Measurements from ENCODE around the gene ARHGAP26.

DNA sequence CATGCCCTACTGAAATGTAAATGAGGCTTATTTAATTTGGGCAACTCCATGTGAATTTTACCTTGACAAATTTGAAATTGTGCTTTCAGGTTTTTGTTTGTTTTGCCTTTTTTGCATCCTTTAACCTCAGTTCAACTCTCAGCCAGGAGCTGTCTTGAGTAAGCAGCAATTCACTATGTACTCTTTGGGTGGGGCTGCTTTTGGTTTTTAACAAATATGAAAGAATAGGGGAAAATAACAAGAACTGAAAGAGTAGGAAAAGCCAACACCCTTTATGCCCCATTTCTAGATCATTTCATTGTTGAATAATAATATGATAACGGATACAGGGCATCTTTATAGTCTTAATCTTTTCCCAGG is 192.0 kb downstream of the ARHGAP26 start:
- TF ChIP-seq, protein P1, sequence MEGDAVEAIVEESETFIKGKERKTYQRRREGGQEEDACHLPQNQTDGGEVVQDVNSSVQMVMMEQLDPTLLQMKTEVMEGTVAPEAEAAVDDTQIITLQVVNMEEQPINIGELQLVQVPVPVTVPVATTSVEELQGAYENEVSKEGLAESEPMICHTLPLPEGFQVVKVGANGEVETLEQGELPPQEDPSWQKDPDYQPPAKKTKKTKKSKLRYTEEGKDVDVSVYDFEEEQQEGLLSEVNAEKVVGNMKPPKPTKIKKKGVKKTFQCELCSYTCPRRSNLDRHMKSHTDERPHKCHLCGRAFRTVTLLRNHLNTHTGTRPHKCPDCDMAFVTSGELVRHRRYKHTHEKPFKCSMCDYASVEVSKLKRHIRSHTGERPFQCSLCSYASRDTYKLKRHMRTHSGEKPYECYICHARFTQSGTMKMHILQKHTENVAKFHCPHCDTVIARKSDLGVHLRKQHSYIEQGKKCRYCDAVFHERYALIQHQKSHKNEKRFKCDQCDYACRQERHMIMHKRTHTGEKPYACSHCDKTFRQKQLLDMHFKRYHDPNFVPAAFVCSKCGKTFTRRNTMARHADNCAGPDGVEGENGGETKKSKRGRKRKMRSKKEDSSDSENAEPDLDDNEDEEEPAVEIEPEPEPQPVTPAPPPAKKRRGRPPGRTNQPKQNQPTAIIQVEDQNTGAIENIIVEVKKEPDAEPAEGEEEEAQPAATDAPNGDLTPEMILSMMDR (conservative IDR thresholded peaks at IDR 0.05; ENCODE audit: low read depth in 2 of 2), result no peak
- TF ChIP-seq EZH2 (IDR thresholded peaks at IDR 0.05; ENCODE audit: low read depth, unreplicated experiment) (no peak), POLR2AphosphoS5 (IDR thresholded peaks at IDR 0.05; ENCODE audit: low read depth) (no peak), EZH2phosphoT487 (IDR thresholded peaks at IDR 0.05; ENCODE audit: unreplicated experiment) (no peak)
- TF ChIP-seq, protein P2, sequence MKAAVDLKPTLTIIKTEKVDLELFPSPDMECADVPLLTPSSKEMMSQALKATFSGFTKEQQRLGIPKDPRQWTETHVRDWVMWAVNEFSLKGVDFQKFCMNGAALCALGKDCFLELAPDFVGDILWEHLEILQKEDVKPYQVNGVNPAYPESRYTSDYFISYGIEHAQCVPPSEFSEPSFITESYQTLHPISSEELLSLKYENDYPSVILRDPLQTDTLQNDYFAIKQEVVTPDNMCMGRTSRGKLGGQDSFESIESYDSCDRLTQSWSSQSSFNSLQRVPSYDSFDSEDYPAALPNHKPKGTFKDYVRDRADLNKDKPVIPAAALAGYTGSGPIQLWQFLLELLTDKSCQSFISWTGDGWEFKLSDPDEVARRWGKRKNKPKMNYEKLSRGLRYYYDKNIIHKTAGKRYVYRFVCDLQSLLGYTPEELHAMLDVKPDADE (IDR thresholded peaks at IDR 0.05), result no peak

All from GM23338 (cell line).